Astrocyte of the spinal cord (primary cell): ENCODE measurements around the gene GRAP.
"Not testable (repeated sequence)": the region's sequence is repeated elsewhere in the genome, so short reads cannot be mapped to it uniquely, and the experiment has no call there.

Source experiments
- DNase-seq: peaks from one replicate; pipeline ENCODE4 v3.0.0; 2011; ENCODE audit warnings: low read depth, low spot score
- H3K4me3 ChIP-seq: 2 replicates; pipeline ENCODE4 v1.5.1; 2011; ENCODE audit warnings: low read depth, mild to moderate bottlenecking, low read length, moderate library complexity
- in situ Hi-C: cut with HindIII; loops from 2 replicates; pipeline ENCODE4 v1.10.0; 2017; ENCODE audit warnings: low sequenced_read_pairs

Gene GRAP

DNA sequence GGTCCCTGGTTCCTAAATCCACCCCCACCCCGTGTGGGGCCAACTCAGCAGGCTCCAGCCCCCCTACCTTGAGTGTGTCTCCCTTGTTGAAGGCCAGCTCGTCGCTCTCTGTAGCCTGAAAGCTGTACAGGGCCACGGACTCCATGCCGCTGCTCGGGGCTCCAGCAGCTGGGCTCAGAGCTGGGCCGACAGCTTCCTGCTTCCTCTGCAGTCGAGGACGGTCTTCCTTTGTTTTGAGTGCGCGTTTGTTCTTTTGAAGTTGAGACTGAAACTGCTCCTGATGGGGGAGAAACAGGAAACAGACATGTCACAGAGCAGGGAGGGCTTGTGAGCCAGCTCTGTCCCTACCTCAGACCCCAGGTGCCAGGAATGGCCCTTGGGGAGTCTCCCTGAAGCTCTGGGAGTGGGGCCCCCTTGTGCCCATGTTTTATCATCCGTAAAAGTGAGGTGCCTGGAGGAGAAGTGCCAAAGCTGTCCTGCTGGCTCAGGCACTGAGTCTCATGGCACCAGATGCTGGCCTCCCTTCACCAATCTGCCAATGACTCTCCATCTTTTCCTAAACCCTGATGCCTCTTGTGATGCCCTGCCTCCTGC, at the start of gene GRAP:
Gene GRAP, minus strand, starts transcription at position 176 of the 594 bp plus-strand sequence. Its CDS starts 31 bp downstream, at position 145.
- in situ Hi-C loops, H3K4me3 ChIP-seq, DNase-seq: not testable (repeated sequence)

DNA sequence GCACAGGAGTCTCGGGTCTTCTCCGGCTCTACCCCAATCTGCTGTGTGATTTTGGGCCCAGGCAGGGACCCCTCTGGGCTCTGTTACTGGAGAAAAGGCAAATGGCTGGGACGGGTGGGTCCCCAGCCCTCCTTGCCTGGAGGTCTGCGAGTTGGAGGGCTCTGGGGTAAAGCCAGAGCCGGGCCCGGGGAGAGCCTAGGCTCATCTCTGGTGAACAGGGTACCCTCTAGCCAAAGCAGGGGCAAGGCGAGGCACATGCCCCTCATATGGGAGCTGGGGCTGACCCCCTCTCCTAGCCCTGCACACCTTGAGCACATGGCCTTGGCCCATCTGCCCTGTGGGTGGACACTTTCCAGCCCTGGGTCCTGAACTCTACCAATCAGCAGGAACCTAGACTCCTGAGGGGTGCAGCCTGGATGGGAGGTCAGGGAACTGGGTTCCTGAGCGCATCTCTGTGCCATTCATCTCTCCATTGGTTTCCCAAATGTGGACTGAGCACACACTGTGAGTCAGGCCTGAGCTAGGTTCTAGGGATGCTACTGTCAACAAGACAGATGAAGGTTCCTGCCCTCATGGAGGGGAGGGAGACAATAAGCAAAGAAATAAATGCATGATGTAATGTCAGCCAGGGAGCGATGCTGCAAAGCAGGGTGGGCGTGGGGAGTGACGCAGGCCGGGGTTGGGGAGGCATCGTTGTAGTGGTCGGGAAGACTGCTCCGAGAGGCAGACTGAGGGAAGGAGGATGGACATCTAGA, 47.1 kb upstream of the GRAP start:
- peak; percentile 0 for DNase-seq
- in situ Hi-C loops, H3K4me3 ChIP-seq: not testable (repeated sequence)

DNA sequence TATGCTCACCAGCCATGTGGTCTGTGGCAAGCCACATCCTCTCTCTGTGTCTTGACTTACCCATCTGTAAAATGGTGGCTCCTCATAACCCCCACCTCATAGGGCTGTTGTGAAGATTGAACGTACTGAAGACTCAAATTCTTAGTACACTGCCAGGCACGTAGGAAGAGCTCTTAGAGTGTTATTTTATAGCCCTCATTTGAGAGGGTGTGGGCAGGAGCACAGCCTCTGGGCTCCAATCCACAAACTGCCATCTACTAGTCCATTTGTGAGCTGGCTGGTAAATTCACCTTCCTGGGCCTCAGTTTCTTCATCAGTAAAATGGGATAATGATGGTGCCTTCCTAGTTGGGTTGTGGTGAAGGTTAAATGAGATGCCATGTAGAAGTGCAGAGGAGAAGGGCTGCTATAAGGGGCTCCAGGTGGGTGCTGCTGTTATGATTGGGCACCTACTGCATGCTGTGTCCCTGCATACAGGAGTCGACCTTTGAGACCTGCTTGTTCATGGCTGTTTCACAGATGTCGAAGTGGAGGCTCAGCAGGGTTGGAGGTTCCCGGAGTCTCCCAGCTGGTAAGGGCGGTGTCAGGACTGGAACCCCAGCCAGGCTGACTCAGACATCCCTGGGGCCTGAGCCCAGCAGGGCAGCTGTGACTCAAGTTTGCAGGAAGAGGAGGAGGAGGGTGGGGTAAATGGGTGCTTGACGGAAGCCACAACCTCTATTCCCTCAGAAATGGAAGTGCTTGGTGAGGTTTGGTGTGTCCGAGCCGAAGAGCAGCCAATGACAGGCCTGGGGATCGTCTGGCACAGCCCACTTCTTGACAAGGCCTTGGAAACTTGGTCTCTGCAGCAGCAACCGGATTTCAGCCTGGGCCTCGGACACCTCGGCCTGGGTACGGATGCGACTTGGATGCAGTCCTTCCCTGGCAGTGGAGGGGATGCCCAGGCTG, 46.3 kb upstream of the GRAP start:
- H3K4me3 ChIP-seq, in situ Hi-C loops: not testable (repeated sequence)
- DNase-seq, result peak; percentile 75

DNA sequence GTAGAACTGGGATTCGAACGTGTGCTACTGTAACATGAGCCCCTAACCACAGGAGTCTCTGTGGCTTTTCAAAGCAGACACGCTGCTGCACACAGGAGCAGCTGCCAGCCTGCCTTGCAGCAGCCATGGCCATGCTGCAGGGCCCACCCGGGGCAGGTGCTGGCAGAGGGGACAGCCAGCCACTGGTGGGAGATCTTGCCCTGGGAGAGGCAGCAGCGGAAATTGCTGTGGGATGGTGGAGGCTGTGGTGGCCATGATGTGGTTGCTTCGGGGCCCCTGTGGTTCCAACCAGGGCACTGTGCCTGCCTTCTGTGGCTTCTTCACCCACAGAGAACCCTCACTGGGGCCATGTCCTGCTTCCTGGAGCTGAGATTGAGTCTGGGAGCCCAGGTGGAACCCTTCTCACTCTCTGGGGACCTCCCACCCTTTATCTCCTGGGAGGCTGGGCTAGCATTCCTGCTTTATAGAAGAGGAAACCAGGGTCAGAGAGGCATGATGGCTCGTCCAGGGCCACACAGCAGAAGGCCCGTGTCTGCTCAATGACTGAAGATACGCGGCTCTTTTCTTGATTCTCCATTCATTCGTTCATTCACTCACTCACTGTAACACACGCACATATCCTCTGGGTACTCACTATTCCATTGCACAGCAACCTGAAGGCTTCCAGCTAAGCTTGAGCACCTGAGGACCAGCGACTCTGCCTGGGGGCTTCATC, 43.5 kb upstream of the GRAP start:
- DNase-seq, in situ Hi-C loops, H3K4me3 ChIP-seq: not testable (repeated sequence)

DNA sequence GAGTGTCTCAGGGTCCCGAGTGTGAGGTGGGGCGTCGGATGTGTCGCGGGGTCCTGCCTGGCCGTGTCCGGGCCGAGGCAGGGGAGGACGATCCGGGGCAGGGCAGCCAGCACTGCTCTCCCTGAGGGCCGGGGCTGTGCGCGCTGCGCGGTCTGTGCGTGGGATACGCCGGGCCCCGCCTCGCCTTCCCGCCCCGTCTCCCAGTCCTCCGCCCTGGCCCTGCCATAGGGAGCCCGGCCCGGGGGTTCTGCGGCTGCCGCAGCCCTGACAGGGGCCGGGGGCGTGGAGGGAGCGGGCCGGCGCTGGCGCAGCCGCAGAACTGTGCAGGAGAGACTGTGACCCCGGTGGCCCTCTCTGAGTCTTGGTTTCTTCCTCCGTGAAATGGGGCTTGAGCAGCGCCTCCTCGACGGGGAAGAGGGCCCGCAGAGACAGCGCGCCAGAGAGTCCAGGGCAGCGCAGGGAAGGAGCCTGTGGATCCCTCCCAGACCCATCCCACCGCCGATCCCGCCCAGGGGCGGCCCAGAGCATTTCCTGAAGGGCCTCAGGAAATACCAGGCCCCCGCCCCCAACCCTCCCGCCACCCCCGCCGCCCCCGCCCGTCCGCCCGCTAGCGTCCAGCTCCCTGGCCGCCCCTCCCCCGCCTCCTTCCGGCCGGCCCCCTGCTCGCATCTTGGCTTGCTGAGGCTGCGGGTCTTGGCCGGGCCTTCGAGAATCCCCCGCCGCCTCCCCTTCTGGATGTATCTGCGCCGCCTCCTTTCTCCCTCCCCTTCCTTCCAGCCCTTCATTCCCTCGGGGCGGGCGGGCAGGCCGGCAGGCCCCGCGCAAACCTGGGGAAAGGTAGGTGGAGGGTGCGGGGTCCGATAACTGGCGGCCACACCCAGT, 42.3 kb upstream of the GRAP start:
- in situ Hi-C loops, DNase-seq: not testable (repeated sequence)

DNA sequence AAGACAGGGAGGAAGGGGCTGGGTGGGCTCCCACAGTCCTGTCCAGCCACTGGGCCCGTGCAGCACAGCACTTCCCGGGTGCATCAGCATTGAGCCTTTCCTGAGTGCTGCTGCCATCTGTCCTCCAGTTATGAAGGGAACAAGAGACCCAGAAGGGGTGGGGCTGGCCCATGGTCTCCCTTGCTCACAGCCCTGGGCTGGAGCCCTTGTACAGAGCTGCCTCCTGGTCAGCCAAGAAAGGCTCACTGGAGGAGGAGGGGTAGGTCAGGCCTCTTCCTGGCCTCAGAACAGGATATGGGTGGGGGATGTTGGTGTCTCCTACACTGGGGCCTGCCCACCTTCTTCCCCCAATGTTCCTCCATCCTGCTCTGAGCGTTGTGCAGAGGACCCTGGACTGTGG, 30.6 kb upstream of the GRAP start:
- DNase-seq, in situ Hi-C loops, H3K4me3 ChIP-seq: not testable (repeated sequence)

More for the DNA sequence above, 42.3 kb upstream of the GRAP start:
- not testable (repeated sequence) for H3K4me3 ChIP-seq

DNA sequence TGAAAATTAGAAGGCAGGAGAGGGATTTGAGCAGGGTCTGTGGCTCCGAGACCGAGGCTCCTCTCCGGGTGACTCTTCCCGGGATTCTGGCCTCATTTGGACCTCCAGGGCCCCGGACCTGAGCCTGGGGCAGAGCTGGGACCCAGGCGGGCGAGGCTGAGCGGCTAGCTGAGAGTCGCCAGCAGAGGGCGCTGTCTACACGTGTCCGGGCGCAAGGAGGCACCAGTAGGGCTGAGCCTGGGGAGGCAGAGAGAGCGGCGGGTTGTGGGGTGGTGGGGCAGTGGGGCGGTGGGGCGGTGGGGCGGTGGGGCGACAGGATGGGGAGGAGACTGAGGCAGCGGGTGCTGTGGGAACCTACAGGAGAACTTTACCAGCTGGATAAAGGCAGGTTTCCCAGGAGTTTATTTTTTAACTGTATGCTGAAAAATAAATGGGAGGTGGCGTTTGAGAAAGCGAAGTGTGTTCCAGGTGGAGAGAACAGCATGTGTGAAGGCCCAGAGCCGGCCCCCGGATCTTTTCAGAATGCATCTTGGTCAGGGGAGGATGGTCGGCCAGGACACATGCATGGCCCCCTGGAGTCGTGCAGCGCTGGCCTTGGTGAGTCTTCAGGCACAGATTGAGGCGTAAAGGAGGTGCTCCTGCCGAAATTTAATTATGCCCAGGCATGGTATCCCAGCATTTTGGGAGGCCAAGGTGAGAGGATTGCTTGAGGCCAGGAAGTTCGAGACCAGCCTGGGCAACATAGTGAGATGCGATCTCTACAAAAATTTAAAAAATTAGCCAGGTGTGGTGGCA, 29.8 kb upstream of the GRAP start:
- in situ Hi-C loops, DNase-seq, H3K4me3 ChIP-seq: not testable (repeated sequence)

DNA sequence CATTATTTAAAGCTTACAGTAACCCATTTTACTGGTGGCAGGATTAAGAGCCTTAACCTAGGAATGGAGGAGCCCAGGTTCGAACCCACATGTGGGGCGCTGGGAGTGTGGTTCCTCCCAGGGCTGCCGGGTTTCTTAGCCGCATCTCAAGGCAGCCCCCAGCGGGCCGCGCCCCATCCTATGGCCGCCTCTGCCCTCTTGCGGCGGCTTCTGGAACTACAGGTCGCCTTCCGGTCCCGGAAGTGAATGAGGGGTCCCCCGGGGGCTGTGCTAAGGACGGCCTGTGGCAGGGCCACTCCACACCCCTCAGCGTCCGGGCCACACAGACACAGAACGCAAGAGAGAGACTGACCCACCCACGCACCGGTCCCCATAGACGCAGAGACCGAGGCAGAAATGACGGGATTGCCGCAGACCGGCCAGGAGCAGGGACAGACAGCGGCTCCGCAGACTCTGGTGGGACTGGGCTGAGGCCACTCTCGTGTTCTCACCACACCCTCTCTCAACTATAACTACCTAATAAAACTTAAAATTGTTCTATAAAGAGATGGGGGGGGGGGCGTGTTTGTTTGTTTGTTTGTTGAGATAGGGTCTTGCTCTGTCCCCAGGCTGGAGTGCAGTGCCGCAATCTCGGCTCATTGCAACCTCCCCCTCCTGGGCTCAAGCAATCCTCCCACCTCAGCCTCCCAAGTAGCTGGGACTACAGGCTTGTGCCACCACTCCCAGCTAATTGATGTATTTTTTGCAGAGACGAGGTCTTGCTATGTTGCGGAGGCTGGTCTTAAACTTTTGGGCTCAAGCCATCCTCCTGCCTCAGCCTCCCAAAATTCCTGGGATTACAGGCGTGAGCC, 23.8 kb upstream of the GRAP start:
- in situ Hi-C loops, DNase-seq, H3K4me3 ChIP-seq: not testable (repeated sequence)

DNA sequence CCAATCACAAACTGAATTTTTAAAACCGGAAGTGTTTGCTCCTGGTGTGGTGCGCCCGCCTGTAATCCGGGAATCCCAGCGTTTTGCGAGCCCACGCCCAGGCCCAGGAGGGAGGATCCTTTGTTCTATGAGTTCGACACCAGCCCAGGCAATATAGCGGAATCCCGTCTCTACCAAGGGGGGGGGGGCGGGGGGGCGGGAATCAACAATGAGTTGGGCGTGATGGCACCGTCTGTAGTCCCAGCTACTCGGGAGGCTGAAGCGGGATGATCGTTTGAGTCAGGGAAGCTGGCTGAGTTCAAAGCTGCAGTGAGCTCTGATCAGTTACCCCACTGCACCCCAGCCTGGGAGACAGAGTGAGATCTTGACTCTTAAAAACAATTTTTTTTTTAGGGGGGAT, 17.6 kb upstream of the GRAP start:
- DNase-seq, in situ Hi-C loops, H3K4me3 ChIP-seq: not testable (repeated sequence)

DNA sequence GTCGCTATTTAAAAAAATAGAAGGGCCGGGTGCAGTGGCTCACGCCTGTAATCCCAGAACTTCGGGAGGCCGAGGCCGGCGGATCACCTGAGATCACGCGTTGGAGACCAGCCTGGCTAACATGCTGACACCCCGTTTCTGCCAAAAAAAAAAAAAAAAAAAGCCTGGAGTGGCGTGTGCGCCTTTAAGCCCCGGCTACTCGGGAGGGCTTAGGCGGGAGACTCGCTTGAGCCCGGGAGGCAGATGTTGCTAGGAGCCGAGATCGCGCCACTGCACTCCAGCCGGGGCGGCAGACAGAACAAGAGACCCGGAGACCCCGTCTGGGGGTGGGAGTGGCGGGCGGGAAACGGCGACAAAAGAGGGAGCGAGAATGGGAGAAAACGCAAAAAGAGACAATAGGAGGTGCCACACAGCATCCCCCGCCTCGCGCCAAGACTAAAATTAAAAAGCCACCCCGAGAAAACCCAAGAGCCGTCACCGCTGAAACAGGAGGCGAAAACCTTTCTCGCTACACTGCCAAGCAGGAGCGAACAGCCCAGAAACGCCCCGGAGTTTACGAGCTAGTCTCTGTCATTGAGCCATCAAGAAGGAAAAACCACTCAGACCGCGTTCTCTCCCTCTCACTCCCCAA, 16.7 kb upstream of the GRAP start:
- H3K4me3 ChIP-seq, in situ Hi-C loops, DNase-seq: not testable (repeated sequence)

DNA sequence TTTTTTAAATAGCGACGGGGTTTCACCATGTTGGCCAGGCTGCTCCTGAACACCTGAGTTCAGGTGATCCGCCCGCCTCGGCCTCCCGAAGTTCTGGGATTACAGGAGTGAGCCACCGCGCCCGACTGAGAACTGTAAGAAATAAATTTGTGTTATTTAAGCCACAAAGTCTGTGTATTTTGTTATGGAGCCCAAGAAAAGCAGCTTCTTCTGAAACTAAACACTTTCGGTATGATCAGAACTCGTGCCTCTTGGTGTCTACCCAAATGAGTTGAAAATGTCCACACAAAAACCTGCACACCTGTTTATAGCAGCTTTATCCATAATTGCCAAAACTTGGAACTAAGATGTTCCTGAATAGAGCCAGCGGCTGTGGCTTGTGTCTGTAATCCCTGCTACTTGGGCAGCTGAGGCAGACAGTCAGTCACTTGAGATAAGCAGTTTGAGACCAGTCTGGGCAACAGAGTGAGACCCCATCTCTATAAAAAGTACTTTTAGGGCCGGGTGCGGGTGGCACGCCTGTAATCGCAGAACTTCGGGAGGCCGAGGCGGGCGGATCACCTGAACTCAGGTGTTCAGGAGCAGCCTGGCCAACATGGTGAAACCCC, 16.1 kb upstream of the GRAP start:
- DNase-seq, H3K4me3 ChIP-seq, in situ Hi-C loops: not testable (repeated sequence)

DNA sequence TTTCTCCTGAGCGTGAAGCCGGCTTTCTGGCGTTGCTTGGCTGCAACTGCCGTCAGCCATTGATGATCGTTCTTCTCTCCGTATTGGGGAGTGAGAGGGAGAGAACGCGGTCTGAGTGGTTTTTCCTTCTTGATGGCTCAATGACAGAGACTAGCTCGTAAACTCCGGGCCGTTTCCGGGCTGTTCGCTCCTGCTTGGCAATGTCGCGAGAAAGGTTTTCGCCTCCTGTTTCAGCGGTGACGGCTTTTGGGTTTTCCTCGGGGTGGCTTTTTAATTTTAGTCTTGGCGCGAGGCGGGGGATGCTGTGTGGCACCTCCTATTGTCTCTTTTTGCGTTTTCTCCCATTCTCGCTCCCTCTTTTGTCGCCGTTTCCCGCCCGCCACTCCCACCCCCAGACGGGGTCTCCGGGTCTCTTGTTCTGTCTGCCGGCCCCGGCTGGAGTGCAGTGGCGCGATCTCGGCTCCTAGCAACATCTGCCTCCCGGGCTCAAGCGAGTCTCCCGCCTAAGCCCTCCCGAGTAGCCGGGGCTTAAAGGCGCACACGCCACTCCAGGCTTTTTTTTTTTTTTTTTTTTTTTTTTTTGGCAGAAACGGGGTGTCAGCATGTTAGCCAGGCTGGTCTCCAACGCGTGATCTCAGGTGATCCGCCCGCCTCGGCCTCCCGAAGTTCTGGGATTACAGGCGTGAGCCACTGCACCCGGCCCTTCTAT, 15.4 kb upstream of the GRAP start:
- DNase-seq, H3K4me3 ChIP-seq: not testable (repeated sequence)

DNA sequence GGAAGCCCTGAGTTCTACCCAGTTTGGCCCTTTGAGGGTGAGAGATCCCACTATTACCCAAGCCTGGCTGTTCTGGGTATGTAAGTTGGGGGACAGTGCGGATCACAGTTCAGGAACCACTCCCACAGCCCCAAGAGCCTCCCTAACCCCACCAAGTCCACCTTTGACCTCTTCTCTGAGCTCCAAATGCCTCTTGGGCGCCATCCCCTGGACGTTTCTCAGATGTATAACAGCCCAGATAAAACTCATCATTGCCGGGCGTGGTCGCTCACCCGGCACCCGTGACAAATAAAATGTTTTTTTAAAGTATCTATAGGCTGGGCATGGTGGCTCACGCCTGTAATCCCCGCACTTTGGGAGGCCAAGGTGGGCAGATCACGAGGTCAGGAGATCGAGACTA, 8.7 kb upstream of the GRAP start:
- in situ Hi-C loops, H3K4me3 ChIP-seq: not testable (repeated sequence)

More for the DNA sequence above, 15.4 kb upstream of the GRAP start:
- in situ Hi-C loops, result not testable (repeated sequence)

More for the DNA sequence above, 8.7 kb upstream of the GRAP start:
- DNase-seq, result not testable (repeated sequence)
